ENCODE measurements around the gene MORN1. TPM values are rescaled to one million over a fixed set of nuclear protein-coding genes. Genes with fewer than 3 reads are reported as not detected.

MORN1 gene
- total and polyA plus RNA-seq, 11 donors: 2.2 to 8.2 (median 3.8) TPM

- Histone ChIP-seq H3K27me3 (no peaks in the 10 kb centered on the region), H3K4me1 (no peaks in the 10 kb centered on the region), H3K36me3 (no peaks in the 10 kb centered on the region), H3K4me3 (no peak overlapping the region), H3K27ac (no peak overlapping the region), H3K9me3 (no peaks in the 10 kb centered on the region)
- DNase-seq: no peak
- no peak for TF ChIP-seq CTCF (IDR thresholded peaks at IDR 0.05)
- intact Hi-C loops (cut with DNase I): no loop called here
- WGBS, 4 donors: 89 to 95% (median 92%) methylated on average over 10 to 23 of the region's 23 CpGs
- no peak for ATAC-seq
Observed at GRCh38 chr1:2337081-2337480, 54.3 kb downstream of the MORN1 start.

- H3K27me3 ChIP-seq: no peaks in the 10 kb centered on the region
- WGBS, 4 donors: 78 to 90% (median 82%) methylated on average over 9 to 11 of the region's 11 CpGs
- peaks cover 0 to under 1% (median 0%) of the 10 kb centered on the region in 12 donors for H3K4me1 ChIP-seq
- H3K4me3 ChIP-seq: no peak overlapping the region
- TF ChIP-seq POLR2A (IDR thresholded peaks at IDR 0.05): no peak
- no peak for TF ChIP-seq CTCF (IDR thresholded peaks at IDR 0.05)
- intact Hi-C loops (cut with DNase I): no loop called here
- ATAC-seq: no peak
- no peak overlapping the region for H3K27ac ChIP-seq
- H3K9me3 ChIP-seq: no peaks in the 10 kb centered on the region
- DNase-seq: no peak
- H3K36me3 ChIP-seq: no peaks in the 10 kb centered on the region
Observed at GRCh38 chr1:2336499-2336898, 54.9 kb downstream of the MORN1 start.

- Histone ChIP-seq H3K36me3 (no peaks in the 10 kb centered on the region), H3K27ac (no peak overlapping the region), H3K4me3 (no peak overlapping the region), H3K4me1 (peaks cover 0 to 7% (median 3%) of the 10 kb centered on the region in 12 donors), H3K9me3 (no peaks in the 10 kb centered on the region), H3K27me3 (no peaks in the 10 kb centered on the region)
- no peak for ATAC-seq
- 92 to 94% (median 93%) methylated on average over 30 to 36 of the region's 36 CpGs for WGBS, 4 donors
- no peak for DNase-seq
- no peak for TF ChIP-seq POLR2A (IDR thresholded peaks at IDR 0.05)
- TF ChIP-seq CTCF (IDR thresholded peaks at IDR 0.05): no peak
- intact Hi-C loops (cut with DNase I): no loop called here
Observed at GRCh38 chr1:2335721-2336455, 55.5 kb downstream of the MORN1 start.

- intact Hi-C loops (cut with DNase I): loop anchor here in 1 of 10 donors (5.0 kb wide), 1 partner anchor 42 kb away; no protein-coding TSS in a partner anchor
- no peak for DNase-seq
- Histone ChIP-seq H3K4me1 (peaks cover 0 to 16% (median 11%) of the 10 kb centered on the region in 12 donors), H3K27ac (no peak overlapping the region), H3K9me3 (no peaks in the 10 kb centered on the region), H3K36me3 (no peaks in the 10 kb centered on the region), H3K4me3 (no peak overlapping the region), H3K27me3 (no peaks in the 10 kb centered on the region)
- no peak for ATAC-seq
- WGBS, 4 donors: 76 to 87% (median 81%) methylated on average over 29 to 33 of the region's 33 CpGs
- no peak for TF ChIP-seq CTCF (IDR thresholded peaks at IDR 0.05)
- no peak for TF ChIP-seq POLR2A (IDR thresholded peaks at IDR 0.05)
Observed at GRCh38 chr1:2334883-2335534, 56.3 kb downstream of the MORN1 start.
